PC-9 (cell line): Measurements from ENCODE around the gene CMIP. TPM values are rescaled to one million over a fixed set of nuclear protein-coding genes. Genes with fewer than 3 reads are reported as not detected.

Source experiments
- BruUV-seq: library from RNA; stranded (reverse); fragments of 400-500 nt; replicated peaks from 2 replicates; lab custom pipeline; 2021; lab: Mats Ljungman, UMichigan
- CTCF ChIA-PET: fragments of 300-600 bp; sonication (Branson Sonifier 250); formaldehyde crosslinking; loops from one replicate; lab custom pipeline; 2022; ENCODE audit warnings: antibody characterized with exemption; lab: Charles Lee
- POLR2A ChIA-PET: fragments of 300-600 bp; sonication (Branson Sonifier 250); formaldehyde crosslinking; loops from one replicate; lab custom pipeline; 2022; ENCODE audit warnings: antibody characterized with exemption; ENCODE audit not compliant: unreplicated experiment; lab: Charles Lee
- DNase-seq, 2 experiments: peaks; one replicate each; pipeline versions ENCODE4 v3.0.0 to v3.0.0-alpha.2; 2015 to 2022; ENCODE audit warnings: mixed read lengths in 1 of 2
- H2AFZ ChIP-seq: fragments of 200-600 bp; sonication (generic); 2 replicates; pipeline ENCODE4 v1.8.1; 2017; ENCODE audit warnings: antibody characterized with exemption
- H3F3A ChIP-seq: fragments of 200-600 bp; sonication (generic); 2 replicates; pipeline ENCODE4 v1.8.1; 2017; ENCODE audit warnings: antibody characterized with exemption, mild to moderate bottlenecking, low read depth; ENCODE audit not compliant: insufficient read depth
- H3K27ac ChIP-seq: fragments of 200-600 bp; sonication (generic); 2 replicates; pipeline ENCODE4 v1.6.1; 2016; ENCODE audit warnings: mixed run types
- H3K27me3 ChIP-seq: fragments of 200-600 bp; sonication (generic); 2 replicates; pipeline ENCODE4 v1.6.1; 2016; ENCODE audit warnings: low read depth, mixed run types; ENCODE audit not compliant: insufficient read depth
- H3K36me3 ChIP-seq: fragments of 200-600 bp; sonication (generic); 2 replicates; pipeline ENCODE4 v1.6.1; 2016; ENCODE audit warnings: low read depth, mixed run types
- H3K4me1 ChIP-seq: fragments of 200-600 bp; sonication (generic); replicated peaks from 2 replicates; pipeline ENCODE4 v1.6.1; 2016; ENCODE audit warnings: mixed run types; ENCODE audit not compliant: insufficient read depth
- H3K4me2 ChIP-seq: fragments of 200-600 bp; sonication (generic); 2 replicates; pipeline ENCODE4 v1.6.1; 2017; ENCODE audit warnings: mixed run types
- H3K4me3 ChIP-seq: fragments of 200-600 bp; sonication (generic); 2 replicates; pipeline ENCODE4 v1.6.1; 2016; ENCODE audit warnings: mixed run types
- H3K79me2 ChIP-seq: fragments of 200-600 bp; sonication (generic); 2 replicates; pipeline ENCODE4 v1.6.1; 2017; ENCODE audit warnings: low read depth, mixed run types
- H3K9me2 ChIP-seq: fragments of 200-600 bp; sonication (generic); 2 replicates; pipeline ENCODE4 v1.8.1; 2017; ENCODE audit warnings: mild to moderate bottlenecking; ENCODE audit not compliant: insufficient read depth
- H3K9me3 ChIP-seq: fragments of 200-600 bp; sonication (generic); 2 replicates; pipeline ENCODE4 v1.8.1; 2016; ENCODE audit warnings: low read depth; ENCODE audit not compliant: insufficient read depth
- H4K20me1 ChIP-seq: fragments of 200-600 bp; sonication (generic); 2 replicates; pipeline ENCODE4 v1.8.1; 2017; ENCODE audit not compliant: insufficient read depth
- CTCF ChIP-seq: fragments of 200-600 bp; sonication (generic); conservative IDR thresholded peaks from 2 replicates; pipeline ENCODE4 v1.6.1; 2017; ENCODE audit warnings: mixed run types, antibody characterized with exemption, mild to moderate bottlenecking, moderate library complexity
- EZH2 ChIP-seq: fragments of 200-600 bp; sonication (generic); IDR thresholded peaks from 2 replicates; pipeline ENCODE4 v1.8.0; 2017; ENCODE audit warnings: antibody characterized with exemption, low read depth
- intact Hi-C: fragments of 100-400 bp; cut with micrococcal nuclease; formaldehyde crosslinking; loops from one replicate; pipeline ENCODE4 v1.10.0; 2022; ENCODE audit not compliant: unreplicated experiment
- total RNA-seq: library from RNA; stranded (reverse); gene quantifications from 2 replicates; pipeline ENCODE4 v1.2.3, GENCODE V29; 2021

CMIP gene
- total RNA-seq, 1 experiment from 2014 or later = 96.6 TPM

GRCh38 chr16:81532491-81533174 is 88.0 kb downstream of the CMIP start:
- Histone ChIP-seq H3K9me3 (peaks cover 2% of the 10 kb centered on the region; the same call in 1 of the 2 replicates), H3K4me1 (peaks cover 7% of the 10 kb centered on the region), H3K4me3 (no peak overlapping the region), H3K36me3 (peaks cover 11% of the 10 kb centered on the region), H2AFZ (no peak overlapping the region), H3K27me3 (no peaks in the 10 kb centered on the region), H4K20me1 (peaks cover 30% of the 10 kb centered on the region), H3K27ac (no peak overlapping the region), H3F3A (peaks cover 13% of the 10 kb centered on the region; the same call in 1 of the 2 replicates), H3K9me2 (no peaks in the 10 kb centered on the region), H3K79me2 (peaks cover 98% of the 10 kb centered on the region), H3K4me2 (no peak overlapping the region)
- BruUV-seq = no TSS peak
- intact Hi-C loops = no loop called here
- TF ChIP-seq CTCF (no peak), EZH2 (no peak)
- ChIA-PET POLR2A (no interaction called here), CTCF (no interaction called here)
- no peak for DNase-seq

GRCh38 chr16:81533175-81533507 is 88.5 kb downstream of the CMIP start:
- Histone ChIP-seq H3K4me1 (peaks cover 2% of the 10 kb centered on the region; the same call in 1 of the 2 replicates), H3K4me2 (no peak overlapping the region)

GRCh38 chr16:81535679-81536360 is 91.2 kb downstream of the CMIP start:
- Histone ChIP-seq H2AFZ (no peak overlapping the region), H3K27ac (no peak overlapping the region), H3K9me3 (no peaks in the 10 kb centered on the region), H3K9me2 (no peaks in the 10 kb centered on the region), H3K4me3 (no peak overlapping the region), H3K4me2 (no peak overlapping the region), H3K36me3 (0 out of 2 replicates have a peak, but pooled peaks cover 9% of the 10 kb centered on the region), H3K27me3 (no peaks in the 10 kb centered on the region), H3K79me2 (peaks cover 95% of the 10 kb centered on the region), H3F3A (peaks cover 21% of the 10 kb centered on the region; the same call in 1 of the 2 replicates), H4K20me1 (peaks cover 40% of the 10 kb centered on the region), H3K4me1 (no peaks in the 10 kb centered on the region)
- intact Hi-C loops = no loop called here
- ChIA-PET CTCF (no interaction called here), POLR2A (no interaction called here)
- DNase-seq = no peak
- TF ChIP-seq CTCF (no peak), EZH2 (no peak)
- BruUV-seq = no TSS peak

More at GRCh38 chr16:81533175-81533507, 88.5 kb downstream of the CMIP start:
- no TSS peak for BruUV-seq
- Histone ChIP-seq H2AFZ (no peak overlapping the region), H4K20me1 (peaks cover 32% of the 10 kb centered on the region), H3K4me3 (no peak overlapping the region), H3K9me2 (no peaks in the 10 kb centered on the region), H3K79me2 (peaks cover 98% of the 10 kb centered on the region), H3K27ac (no peak overlapping the region), H3K27me3 (no peaks in the 10 kb centered on the region), H3F3A (peaks cover 16% of the 10 kb centered on the region; the same call in 1 of the 2 replicates), H3K9me3 (no peaks in the 10 kb centered on the region; the same call in 1 of the 2 replicates), H3K36me3 (0 out of 2 replicates have a peak, but pooled peaks cover 9% of the 10 kb centered on the region)
- intact Hi-C loops = no loop called here
- no peak for DNase-seq
- TF ChIP-seq CTCF (no peak), EZH2 (no peak)
- ChIA-PET POLR2A (no interaction called here), CTCF (no interaction called here)
